Neural progenitor cell (in vitro differentiated cells): ENCODE measurements around the gene AZU1.

ENCODE experiments used
- EZH2 ChIP-seq: fragments of 200-600 bp; sonication (generic); IDR thresholded peaks from 2 replicates; pipeline ENCODE4 v1.6.1; 2017; ENCODE audit warnings: antibody characterized with exemption, mild to moderate bottlenecking, moderate library complexity
- EZH2phosphoT487 ChIP-seq: fragments of 200-600 bp; sonication (generic); IDR thresholded peaks from 2 replicates; pipeline ENCODE4 v1.6.1; 2017; ENCODE audit warnings: antibody characterized with exemption
- TF ChIP-seq, protein P1 (sequence below): fragments of 200-600 bp; sonication (generic); IDR thresholded peaks from 2 replicates; pipeline ENCODE4 v1.5.1; 2017; ENCODE audit warnings: antibody characterized with exemption, mild to moderate bottlenecking

DNA sequence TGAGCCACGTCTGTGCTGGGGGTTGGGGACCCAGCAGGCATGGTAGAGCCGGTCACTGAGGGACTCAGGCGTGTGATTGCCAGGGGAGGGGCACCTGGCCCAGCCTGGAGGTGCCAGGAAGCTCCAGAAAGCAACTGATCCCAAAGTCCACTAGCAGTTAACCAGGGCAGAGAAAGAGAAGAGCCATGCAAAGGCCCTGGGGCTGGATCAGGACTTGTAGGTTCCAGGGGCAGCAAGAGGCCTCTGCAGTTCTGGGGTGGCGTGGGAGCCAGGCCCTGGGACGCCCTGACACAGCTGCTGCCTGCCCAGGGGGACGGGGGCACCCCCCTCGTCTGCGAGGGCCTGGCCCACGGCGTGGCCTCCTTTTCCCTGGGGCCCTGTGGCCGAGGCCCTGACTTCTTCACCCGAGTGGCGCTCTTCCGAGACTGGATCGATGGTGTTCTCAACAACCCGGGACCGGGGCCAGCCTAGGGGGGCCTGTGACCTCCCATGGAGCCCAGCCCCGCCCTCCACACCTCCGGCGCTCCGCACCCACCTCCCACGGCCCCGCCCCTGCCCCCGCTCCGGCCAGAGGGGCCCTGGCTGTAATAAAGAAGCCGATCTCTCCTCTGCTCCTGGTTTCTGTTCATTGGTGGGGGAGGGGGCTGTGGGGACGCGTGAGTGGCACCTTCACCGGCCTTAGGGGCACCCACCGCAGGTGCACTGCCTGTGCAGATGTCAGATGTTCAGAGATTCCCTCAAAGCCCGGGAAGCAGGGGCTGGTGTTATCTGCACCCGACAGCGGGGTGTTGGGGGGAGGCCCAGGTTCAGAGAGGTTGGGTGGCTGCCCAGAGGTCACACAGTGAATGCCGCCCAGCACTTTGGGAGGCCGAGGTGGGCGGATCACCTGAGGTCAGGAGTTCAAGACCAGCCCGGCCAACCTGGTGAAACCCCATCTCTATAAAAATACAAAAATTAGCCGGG is 4.1 kb downstream of the AZU1 start:
- TF ChIP-seq EZH2phosphoT487 (no peak), EZH2 (no peak)
- TF ChIP-seq, protein P1, sequence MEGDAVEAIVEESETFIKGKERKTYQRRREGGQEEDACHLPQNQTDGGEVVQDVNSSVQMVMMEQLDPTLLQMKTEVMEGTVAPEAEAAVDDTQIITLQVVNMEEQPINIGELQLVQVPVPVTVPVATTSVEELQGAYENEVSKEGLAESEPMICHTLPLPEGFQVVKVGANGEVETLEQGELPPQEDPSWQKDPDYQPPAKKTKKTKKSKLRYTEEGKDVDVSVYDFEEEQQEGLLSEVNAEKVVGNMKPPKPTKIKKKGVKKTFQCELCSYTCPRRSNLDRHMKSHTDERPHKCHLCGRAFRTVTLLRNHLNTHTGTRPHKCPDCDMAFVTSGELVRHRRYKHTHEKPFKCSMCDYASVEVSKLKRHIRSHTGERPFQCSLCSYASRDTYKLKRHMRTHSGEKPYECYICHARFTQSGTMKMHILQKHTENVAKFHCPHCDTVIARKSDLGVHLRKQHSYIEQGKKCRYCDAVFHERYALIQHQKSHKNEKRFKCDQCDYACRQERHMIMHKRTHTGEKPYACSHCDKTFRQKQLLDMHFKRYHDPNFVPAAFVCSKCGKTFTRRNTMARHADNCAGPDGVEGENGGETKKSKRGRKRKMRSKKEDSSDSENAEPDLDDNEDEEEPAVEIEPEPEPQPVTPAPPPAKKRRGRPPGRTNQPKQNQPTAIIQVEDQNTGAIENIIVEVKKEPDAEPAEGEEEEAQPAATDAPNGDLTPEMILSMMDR: no peak
